ENCODE data around the gene RELN. TPM values are rescaled to one million over a fixed set of nuclear protein-coding genes. Genes with fewer than 3 reads are reported as not detected.

RELN gene
- total RNA-seq, 2 donors from 2014 or later, result 1.1 to 1.4 TPM

DNA sequence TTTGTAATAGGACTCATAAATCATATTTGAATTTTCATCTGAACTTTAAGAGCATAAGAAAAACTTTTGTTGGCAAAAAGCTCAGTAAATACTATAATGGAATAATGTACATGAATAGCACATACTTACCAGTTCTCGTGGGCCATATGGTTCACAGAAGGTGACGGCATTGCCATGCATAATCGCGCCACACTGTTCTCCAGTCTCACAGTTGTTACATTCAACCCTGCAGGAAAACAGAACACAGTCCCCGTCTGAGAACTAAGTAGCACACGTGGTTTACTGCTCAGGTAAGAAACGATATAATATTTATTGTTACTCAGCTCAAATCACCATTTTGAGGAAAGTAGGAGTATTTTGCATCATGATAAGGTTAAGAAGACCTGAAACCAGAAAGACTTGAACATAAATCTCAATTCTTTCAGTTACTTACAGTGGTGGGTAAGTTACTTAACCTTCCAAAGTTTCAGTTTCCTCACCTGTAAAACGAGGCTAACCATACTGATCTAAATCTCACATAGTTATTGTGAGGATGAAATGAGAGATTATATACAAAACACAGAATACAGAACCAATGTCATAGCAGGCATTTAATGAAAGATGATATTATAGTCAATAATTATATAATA is 261.4 kb downstream of the RELN start:
- TF ChIP-seq, protein P1, sequence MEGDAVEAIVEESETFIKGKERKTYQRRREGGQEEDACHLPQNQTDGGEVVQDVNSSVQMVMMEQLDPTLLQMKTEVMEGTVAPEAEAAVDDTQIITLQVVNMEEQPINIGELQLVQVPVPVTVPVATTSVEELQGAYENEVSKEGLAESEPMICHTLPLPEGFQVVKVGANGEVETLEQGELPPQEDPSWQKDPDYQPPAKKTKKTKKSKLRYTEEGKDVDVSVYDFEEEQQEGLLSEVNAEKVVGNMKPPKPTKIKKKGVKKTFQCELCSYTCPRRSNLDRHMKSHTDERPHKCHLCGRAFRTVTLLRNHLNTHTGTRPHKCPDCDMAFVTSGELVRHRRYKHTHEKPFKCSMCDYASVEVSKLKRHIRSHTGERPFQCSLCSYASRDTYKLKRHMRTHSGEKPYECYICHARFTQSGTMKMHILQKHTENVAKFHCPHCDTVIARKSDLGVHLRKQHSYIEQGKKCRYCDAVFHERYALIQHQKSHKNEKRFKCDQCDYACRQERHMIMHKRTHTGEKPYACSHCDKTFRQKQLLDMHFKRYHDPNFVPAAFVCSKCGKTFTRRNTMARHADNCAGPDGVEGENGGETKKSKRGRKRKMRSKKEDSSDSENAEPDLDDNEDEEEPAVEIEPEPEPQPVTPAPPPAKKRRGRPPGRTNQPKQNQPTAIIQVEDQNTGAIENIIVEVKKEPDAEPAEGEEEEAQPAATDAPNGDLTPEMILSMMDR (IDR thresholded peaks at IDR 0.05), result no peak
- H3K9ac ChIP-seq (ENCODE audit: low read depth in 2 of 2, low read length in 2 of 2), result no peak overlapping the region
- H3K27ac ChIP-seq, result no peak overlapping the region
- no peak for DNase-seq
- intact Hi-C loops (cut with DNase I), result no loop called here
- no peaks in the 10 kb centered on the region for H3K36me3 ChIP-seq
- no peaks in the 10 kb centered on the region for H3K9me3 ChIP-seq
- no peak overlapping the region for H3K4me3 ChIP-seq
- no peaks in the 10 kb centered on the region for H3K27me3 ChIP-seq
- no peaks in the 10 kb centered on the region for H3K4me1 ChIP-seq

DNA sequence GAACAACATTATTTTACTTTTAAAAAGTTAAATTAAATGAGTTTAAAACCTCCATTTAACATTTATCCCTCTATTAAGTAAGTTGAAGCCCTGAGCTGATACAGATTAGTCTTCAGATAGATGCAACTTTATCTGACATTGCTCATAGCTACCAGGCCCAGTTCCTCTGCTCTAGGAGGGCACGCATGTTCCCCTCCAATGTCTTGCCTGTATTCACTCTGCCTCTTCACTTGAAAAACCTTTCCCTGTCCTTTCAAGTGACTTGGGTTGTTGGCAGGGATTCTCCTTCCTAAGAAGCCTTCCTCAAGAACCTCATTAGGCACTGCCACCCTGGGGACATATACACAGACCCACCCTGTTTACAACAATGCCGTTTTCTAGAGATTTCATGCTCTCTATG is 270.4 kb downstream of the RELN start:
- H3K9me3 ChIP-seq, result no peaks in the 10 kb centered on the region
- TF ChIP-seq, protein P1 (IDR thresholded peaks at IDR 0.05), result no peak
- DNase-seq, result no peak
- no peak overlapping the region for H3K4me3 ChIP-seq
- no peaks in the 10 kb centered on the region for H3K36me3 ChIP-seq
- H3K4me1 ChIP-seq, result no peaks in the 10 kb centered on the region
- no peak overlapping the region for H3K9ac ChIP-seq (ENCODE audit: low read depth in 2 of 2, low read length in 2 of 2)
- intact Hi-C loops (cut with DNase I), result no loop called here
- no peak overlapping the region for H3K27ac ChIP-seq
- H3K27me3 ChIP-seq, result no peaks in the 10 kb centered on the region

DNA sequence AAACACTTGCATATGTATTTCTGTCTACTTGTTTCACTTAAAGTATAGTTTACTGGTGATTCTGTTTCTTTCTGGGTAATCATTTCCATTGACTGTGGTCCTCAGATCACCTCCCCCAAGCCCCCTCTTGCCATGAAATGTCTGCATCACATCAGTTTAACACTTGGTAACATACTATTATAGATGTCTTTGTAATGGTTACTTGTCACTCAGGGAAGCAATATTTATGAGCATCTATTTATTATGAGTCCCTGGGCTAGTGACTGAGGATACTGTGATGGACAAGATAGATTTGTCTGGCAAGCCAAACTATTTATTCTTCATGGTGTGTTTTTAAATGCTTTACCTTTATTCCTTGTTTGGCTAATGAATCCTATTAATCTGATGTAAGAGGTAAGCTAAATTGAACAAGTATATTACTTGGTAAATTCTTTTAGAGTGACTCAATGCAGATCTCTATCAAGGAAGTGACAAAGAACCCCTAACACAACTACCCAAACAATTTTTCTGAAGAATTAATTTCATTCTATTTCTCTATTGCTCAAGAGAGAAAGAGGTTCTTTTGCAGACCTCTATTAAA is 270.9 kb downstream of the RELN start:
- TF ChIP-seq, protein P1 (IDR thresholded peaks at IDR 0.05), result no peak
- no peak overlapping the region for H3K4me3 ChIP-seq
- intact Hi-C loops (cut with DNase I), result no loop called here
- H3K9ac ChIP-seq (ENCODE audit: low read depth in 2 of 2, low read length in 2 of 2), result no peak overlapping the region
- H3K4me1 ChIP-seq, result no peaks in the 10 kb centered on the region
- no peaks in the 10 kb centered on the region for H3K9me3 ChIP-seq
- H3K36me3 ChIP-seq, result no peaks in the 10 kb centered on the region
- DNase-seq, result no peak
- H3K27me3 ChIP-seq, result no peaks in the 10 kb centered on the region
- no peak overlapping the region for H3K27ac ChIP-seq

DNA sequence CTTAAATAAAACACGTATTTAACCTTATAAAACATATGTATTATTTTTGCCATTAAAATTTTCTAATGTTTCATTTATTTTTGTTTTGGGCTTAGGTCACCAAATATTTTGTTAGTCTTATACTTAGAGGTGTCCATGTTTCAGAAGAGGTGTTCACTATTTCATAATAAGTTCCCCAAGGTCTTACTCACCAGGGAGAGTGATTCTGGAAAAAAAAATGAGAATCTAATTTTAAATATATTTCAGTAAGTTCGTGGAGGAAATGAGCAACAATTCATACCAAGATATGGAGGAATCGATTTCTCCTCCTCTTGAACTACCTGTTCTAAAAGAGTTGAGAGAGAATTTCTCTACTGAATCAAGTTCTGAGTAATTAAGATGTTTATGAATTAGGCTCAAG is 271.9 kb downstream of the RELN start:
- Histone ChIP-seq H3K27me3 (no peaks in the 10 kb centered on the region), H3K4me1 (no peaks in the 10 kb centered on the region), H3K9me3 (no peaks in the 10 kb centered on the region), H3K36me3 (no peaks in the 10 kb centered on the region), H3K4me3 (no peak overlapping the region), H3K9ac (ENCODE audit: low read depth in 2 of 2, low read length in 2 of 2) (no peak overlapping the region), H3K27ac (no peak overlapping the region)
- intact Hi-C loops (cut with DNase I), result no loop called here
- DNase-seq, result no peak
- TF ChIP-seq, protein P1 (IDR thresholded peaks at IDR 0.05), result no peak

DNA sequence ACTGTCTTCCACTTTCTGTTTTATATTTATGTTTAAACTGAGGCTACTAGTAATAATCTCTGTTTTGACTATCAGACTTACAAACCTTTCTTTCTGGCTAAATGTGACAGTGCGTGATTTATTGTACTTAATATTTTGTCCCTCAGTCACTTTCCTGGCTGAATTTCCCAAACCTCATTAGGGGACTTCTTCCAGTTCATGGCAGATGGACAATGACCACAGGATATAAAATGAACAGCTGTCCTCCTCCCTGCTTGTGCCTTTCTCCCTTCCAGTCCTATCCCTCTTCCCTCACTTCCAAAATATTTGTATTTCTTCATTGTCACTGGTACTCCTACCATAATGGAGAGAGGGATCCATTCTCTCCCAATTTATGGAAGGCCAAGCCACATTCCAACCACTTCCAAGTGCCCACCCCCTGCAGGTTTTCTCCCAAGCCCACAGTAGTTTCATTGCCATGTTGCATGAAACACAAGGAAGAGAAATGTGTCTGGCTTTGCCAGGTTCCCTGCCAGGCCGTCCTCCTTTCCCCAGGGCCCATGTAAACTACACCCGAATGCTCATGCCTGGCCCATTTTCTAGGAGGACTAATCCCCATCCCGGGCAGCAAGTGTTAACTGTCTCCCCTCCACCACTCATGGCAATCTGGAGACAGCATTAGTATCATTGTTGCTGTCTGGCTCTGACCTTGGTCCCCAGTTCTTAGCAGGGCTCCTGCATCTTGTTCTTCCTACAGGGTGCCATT is 273.9 kb downstream of the RELN start:
- Histone ChIP-seq H3K9me3 (no peaks in the 10 kb centered on the region), H3K27ac (no peak overlapping the region), H3K36me3 (no peaks in the 10 kb centered on the region), H3K4me1 (no peaks in the 10 kb centered on the region), H3K4me3 (no peak overlapping the region), H3K27me3 (no peaks in the 10 kb centered on the region), H3K9ac (ENCODE audit: low read depth in 2 of 2, low read length in 2 of 2) (no peak overlapping the region)
- DNase-seq, result no peak
- TF ChIP-seq, protein P1 (IDR thresholded peaks at IDR 0.05), result no peak
- intact Hi-C loops (cut with DNase I), result no loop called here
